22Rv1 (cell line): ENCODE results near the gene NUDT16L1.

Experiments
- ZFX ChIP-seq: fragments of 450-650 bp; IDR thresholded peaks from 2 replicates; pipeline ENCODE4 v1.6.1; 2017; ENCODE audit warnings: antibody characterized with exemption, borderline replicate concordance
- TF ChIP-seq, protein P1 (sequence below): fragments of 450-650 bp; IDR thresholded peaks from 2 replicates; pipeline ENCODE4 v1.5.1; 2017; ENCODE audit warnings: mild to moderate bottlenecking

DNA sequence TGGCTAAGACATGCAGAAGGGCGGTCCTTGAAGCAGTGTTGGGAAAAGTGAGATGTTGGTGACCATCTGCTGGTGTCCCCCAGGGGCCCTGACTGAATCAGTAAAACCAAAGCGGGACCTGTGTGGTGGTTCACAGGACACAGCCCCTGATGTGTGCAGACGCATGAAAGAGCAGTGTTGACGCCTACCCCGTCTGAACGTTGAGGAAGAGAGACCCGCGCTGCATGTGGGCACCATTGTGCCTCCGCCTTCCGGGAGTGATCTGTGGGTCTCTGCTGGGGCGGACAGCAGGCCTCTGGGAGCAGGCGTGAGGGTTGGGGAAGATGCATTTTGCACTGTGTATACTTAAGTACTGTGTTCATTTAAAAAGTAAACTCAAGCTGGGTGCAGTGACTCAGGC lies 37.1 kb upstream of the NUDT16L1 start:
- TF ChIP-seq, protein P1, sequence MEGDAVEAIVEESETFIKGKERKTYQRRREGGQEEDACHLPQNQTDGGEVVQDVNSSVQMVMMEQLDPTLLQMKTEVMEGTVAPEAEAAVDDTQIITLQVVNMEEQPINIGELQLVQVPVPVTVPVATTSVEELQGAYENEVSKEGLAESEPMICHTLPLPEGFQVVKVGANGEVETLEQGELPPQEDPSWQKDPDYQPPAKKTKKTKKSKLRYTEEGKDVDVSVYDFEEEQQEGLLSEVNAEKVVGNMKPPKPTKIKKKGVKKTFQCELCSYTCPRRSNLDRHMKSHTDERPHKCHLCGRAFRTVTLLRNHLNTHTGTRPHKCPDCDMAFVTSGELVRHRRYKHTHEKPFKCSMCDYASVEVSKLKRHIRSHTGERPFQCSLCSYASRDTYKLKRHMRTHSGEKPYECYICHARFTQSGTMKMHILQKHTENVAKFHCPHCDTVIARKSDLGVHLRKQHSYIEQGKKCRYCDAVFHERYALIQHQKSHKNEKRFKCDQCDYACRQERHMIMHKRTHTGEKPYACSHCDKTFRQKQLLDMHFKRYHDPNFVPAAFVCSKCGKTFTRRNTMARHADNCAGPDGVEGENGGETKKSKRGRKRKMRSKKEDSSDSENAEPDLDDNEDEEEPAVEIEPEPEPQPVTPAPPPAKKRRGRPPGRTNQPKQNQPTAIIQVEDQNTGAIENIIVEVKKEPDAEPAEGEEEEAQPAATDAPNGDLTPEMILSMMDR = no peak
- no peak for TF ChIP-seq ZFX
